K562 (cell line): Measurements from ENCODE around the gene RIPK3. TPM values are rescaled to one million over a fixed set of nuclear protein-coding genes. Genes with fewer than 3 reads are reported as not detected.

Experiments used
- BCLAF1 ChIP-seq, 2 experiments: fragments of 450-650 bp in 1 of 2; IDR thresholded peaks; 2 replicates each; pipeline ENCODE4 v1.6.1; 2011 to 2017; ENCODE audit warnings: low read depth in 2 of 2, antibody characterized with exemption in 1 of 2, borderline replicate concordance in 1 of 2, low read length in 1 of 2, mild to moderate bottlenecking in 1 of 2, mixed read lengths in 1 of 2; ENCODE audit not compliant: control insufficient read depth in 1 of 2
- ESRRA ChIP-seq: fragments of 450-650 bp; IDR thresholded peaks from 2 replicates; pipeline ENCODE4 v1.6.1; 2014; ENCODE audit warnings: low read depth, mild to moderate bottlenecking, moderate library complexity, borderline replicate concordance
- FOSL1 ChIP-seq: fragments of 200-800 bp; sonication (Bioruptor generic); conservative IDR thresholded peaks from 2 replicates; pipeline ENCODE4 v1.6.1; 2016; ENCODE audit warnings: missing genetic modification characterization, missing compliant biosample characterization
- HNRNPH1 ChIP-seq: fragments of 200-400 bp; formaldehyde crosslinking; optimal IDR thresholded peaks from 2 replicates; pipeline ENCODE3; 2017; ENCODE audit warnings: low read depth, mild to moderate bottlenecking, low read length, moderate library complexity
- MXD1 ChIP-seq: fragments of 250-450 bp; sonication (Bioruptor Pico); IDR thresholded peaks from 2 replicates; pipeline ENCODE4 v1.8.0; 2021; ENCODE audit warnings: borderline replicate concordance, mild to moderate bottlenecking, moderate library complexity; ENCODE audit not compliant: poor library complexity, severe bottlenecking
- RREB1 ChIP-seq: fragments of 250-450 bp; sonication (Bioruptor Pico); IDR thresholded peaks from 2 replicates; pipeline ENCODE4 v1.4.0; 2020
- XRCC5 ChIP-seq: fragments of 200-400 bp; formaldehyde crosslinking; IDR thresholded peaks from 2 replicates; pipeline ENCODE4 v1.6.1; 2017; ENCODE audit warnings: low read depth, mild to moderate bottlenecking, low read length
- ZNF395 ChIP-seq: fragments of 200-800 bp; sonication (Bioruptor generic); IDR thresholded peaks from 2 replicates; pipeline ENCODE4 v1.6.1; 2017; ENCODE audit warnings: missing genetic modification characterization, missing compliant biosample characterization
- ZNF512 ChIP-seq: IDR thresholded peaks from 2 replicates; pipeline ENCODE4 v1.6.1; 2016; ENCODE audit warnings: missing genetic modification characterization, missing compliant biosample characterization
- polyA plus RNA-seq, 8 experiments: library from polyadenylated mRNA; depleted of rRNA in 4 of 8; stranded (reverse) in 5 of 8; unstranded in 3 of 8; fragments of >200 nt; fragmentation: Nextera tagmentation in 2 of 8; fragmentation: Illumina TruSeq in 1 of 8; extraction: Ambion mirVana in 2 of 8; extraction: Trizol in 1 of 8; gene quantifications; 2 replicates each; pipeline versions ENCODE4 v1.2.1 to v1.2.3, GENCODE V29; 2011 to 2014; ENCODE audit warnings: inconsistent platforms in 1 of 8, missing spikeins in 1 of 8
- total RNA-seq, 7 experiments: library from RNA; depleted of rRNA in 6 of 7; stranded (reverse); fragments of >200 nt in 6 of 7; fragmentation: Illumina TruSeq in 2 of 7; extraction: Trizol in 2 of 7; gene quantifications; 2 replicates each; pipeline versions ENCODE4 v1.2.1 to v1.2.3, GENCODE V29; 2011 to 2021; ENCODE audit warnings: low replicate concordance in 1 of 7

RIPK3 gene
- total and polyA plus RNA-seq, 9 of the 15 experiments (the other 6 are each of a cell fraction or from before 2014, with no cell fraction given) = 0.03 to 0.43 (median 0.28) TPM; not detected in 3

GRCh38 chr14:24361326-24361725, 21.5 kb upstream of the RIPK3 start (continued):
- TF ChIP-seq BCLAF1 (IDR thresholded peaks at IDR 0.05; ENCODE audit: borderline replicate concordance in 1 of 2, control insufficient read depth in 1 of 2, low read depth in 2 of 2, low read length in 1 of 2) (no peak), MXD1 (CRISPR knock-in tag) (no peak), ZNF395 (CRISPR knock-in tag) (no peak), HNRNPH1 (no peak), RREB1 (CRISPR knock-in tag) (no peak), ESRRA (no peak), FOSL1 (tag) (no peak), XRCC5 (no peak), ZNF512 (no peak)
- TF ChIP-seq, all 486 proteins: peak for 0
